IMR-90 (cell line): Measurements from ENCODE around the gene CD96. TPM values are rescaled to one million over a fixed set of nuclear protein-coding genes. Genes with fewer than 3 reads are reported as not detected.

ENCODE experiments used
- ATAC-seq: fragments of 200-7000 bp; cut with Tn5 transposase; 2 replicates; pipeline ENCODE4 v1.9.1; 2020; ENCODE audit warnings: low read depth, mild to moderate bottlenecking, moderate library complexity
- BruUV-seq: library from RNA; stranded (reverse); fragments of 400-500 nt; replicated peaks from 2 replicates; lab custom pipeline; 2021; lab: Mats Ljungman, UMichigan
- CTCF ChIA-PET: fragments of 300-600 bp; formaldehyde crosslinking; extraction: SDS; loops from one replicate; lab custom pipeline; 2021; ENCODE audit warnings: antibody characterized with exemption; lab: Yijun Ruan, JAX
- POLR2A ChIA-PET: fragments of 300-600 bp; sonication (Branson Sonifier 250); formaldehyde crosslinking; loops from one replicate; lab custom pipeline; 2022; ENCODE audit warnings: antibody characterized with exemption; ENCODE audit not compliant: unreplicated experiment; lab: Charles Lee
- DNase-seq: peaks from one replicate; pipeline ENCODE4 v3.0.0; 2013
- H2AFZ ChIP-seq: replicated peaks from 2 replicates; pipeline ENCODE3; 2013; ENCODE audit warnings: low read length, mild to moderate bottlenecking; ENCODE audit not compliant: poor library complexity
- H2AK5ac ChIP-seq: 2 replicates; pipeline ENCODE4 v1.6.1; 2013; ENCODE audit warnings: low read depth, low read length, inconsistent platforms
- H2AK9ac ChIP-seq: replicated peaks from 2 replicates; pipeline ENCODE3; 2013; ENCODE audit warnings: mild to moderate bottlenecking, low read depth, low read length, moderate library complexity; ENCODE audit not compliant: poor library complexity
- H2BK120ac ChIP-seq: 2 replicates; pipeline ENCODE4 v1.6.1; 2013; ENCODE audit warnings: low read depth, low read length, inconsistent platforms
- H2BK15ac ChIP-seq: 3 replicates; pipeline ENCODE4 v1.6.1; 2013; ENCODE audit warnings: low read depth, low read length, inconsistent platforms
- H2BK20ac ChIP-seq: 2 replicates; pipeline ENCODE4 v1.6.1; 2013; ENCODE audit warnings: low read depth, mild to moderate bottlenecking, inconsistent platforms, low read length, moderate library complexity
- H2BK5ac ChIP-seq: 2 replicates; pipeline ENCODE4 v1.6.1; 2013; ENCODE audit warnings: mild to moderate bottlenecking, low read depth, low read length, inconsistent platforms; ENCODE audit not compliant: poor library complexity, severe bottlenecking
- H3K14ac ChIP-seq: replicated peaks from 2 replicates; pipeline ENCODE4 v1.6.1; 2013; ENCODE audit warnings: low read depth, low read length, inconsistent platforms
- H3K18ac ChIP-seq: 2 replicates; pipeline ENCODE4 v1.6.1; 2013; ENCODE audit warnings: low read depth, low read length, control low read depth
- H3K23ac ChIP-seq: 2 replicates; pipeline ENCODE4 v1.6.1; 2013; ENCODE audit warnings: low read depth, low read length, inconsistent platforms
- H3K27ac ChIP-seq: 2 replicates; pipeline ENCODE4 v1.5.1; 2013; ENCODE audit warnings: mild to moderate bottlenecking, control low read depth, low read length; ENCODE audit not compliant: insufficient read depth
- H3K27me3 ChIP-seq: 2 replicates; pipeline ENCODE4 v1.6.1; 2013; ENCODE audit warnings: low read length; ENCODE audit not compliant: control insufficient read depth, insufficient read depth
- H3K36me3 ChIP-seq: 2 replicates; pipeline ENCODE4 v1.6.1; 2013; ENCODE audit warnings: low read length, mixed read lengths; ENCODE audit not compliant: control insufficient read depth, insufficient read depth
- H3K4ac ChIP-seq: 2 replicates; pipeline ENCODE4 v1.6.1; 2013; ENCODE audit warnings: low read depth, low read length, inconsistent platforms
- H3K4me1 ChIP-seq: 2 replicates; pipeline ENCODE4 v1.6.1; 2013; ENCODE audit warnings: low read length, mixed read lengths; ENCODE audit not compliant: control insufficient read depth, insufficient read depth
- H3K4me2 ChIP-seq: 2 replicates; pipeline ENCODE4 v1.6.1; 2013; ENCODE audit warnings: low read depth, mild to moderate bottlenecking, control low read depth, low read length, moderate library complexity
- H3K4me3 ChIP-seq: 2 replicates; pipeline ENCODE4 v1.5.1; 2013; ENCODE audit warnings: low read depth, mild to moderate bottlenecking, control low read depth, low read length, moderate library complexity; ENCODE audit not compliant: insufficient read depth
- H3K56ac ChIP-seq: 2 replicates; pipeline ENCODE4 v1.6.1; 2013; ENCODE audit warnings: low read length, inconsistent platforms; ENCODE audit not compliant: insufficient read depth; ENCODE audit errors: extremely low read depth
- H3K79me1 ChIP-seq, 2 experiments: 2 replicates each; pipeline ENCODE4 v1.6.1; 2013; ENCODE audit warnings: low read length in 2 of 2, inconsistent platforms in 1 of 2, low read depth in 1 of 2
- H3K9ac ChIP-seq: 2 replicates; pipeline ENCODE4 v1.6.1; 2013; ENCODE audit warnings: low read depth, low read length, control low read depth
- H3K9me1 ChIP-seq: 2 replicates; pipeline ENCODE4 v1.6.1; 2013; ENCODE audit warnings: low read length, inconsistent platforms; ENCODE audit not compliant: insufficient read depth
- H3K9me3 ChIP-seq: 2 replicates; pipeline ENCODE4 v1.6.1; 2013; ENCODE audit warnings: low read length; ENCODE audit not compliant: control insufficient read depth, insufficient read depth
- H4K20me1 ChIP-seq: 2 replicates; pipeline ENCODE4 v1.6.1; 2013; ENCODE audit warnings: low read length, inconsistent platforms; ENCODE audit not compliant: insufficient read depth
- H4K5ac ChIP-seq: 2 replicates; pipeline ENCODE4 v1.6.1; 2013; ENCODE audit warnings: mild to moderate bottlenecking, low read depth, low read length, control low read depth
- H4K8ac ChIP-seq, 2 experiments: 2 replicates each; pipeline ENCODE4 v1.6.1; 2013; ENCODE audit warnings: low read depth in 2 of 2, low read length in 2 of 2, control low read depth in 1 of 2, inconsistent platforms in 1 of 2
- H4K91ac ChIP-seq: 2 replicates; pipeline ENCODE4 v1.6.1; 2013; ENCODE audit warnings: low read depth, low read length, inconsistent platforms; ENCODE audit not compliant: insufficient read depth
- FOS ChIP-seq: fragments of 150-350 bp; IDR thresholded peaks from 2 replicates; pipeline ENCODE4 v1.6.1; 2016; ENCODE audit warnings: low read depth, low read length
- POLR2A ChIP-seq: IDR thresholded peaks from 2 replicates; pipeline ENCODE4 v1.6.1; 2012; ENCODE audit warnings: mild to moderate bottlenecking, low read depth, low read length
- WGBS, 2 experiments: methylation state at CpG; one replicate each; pipeline versions ENCODE4 v1.1.5 to v1.1.7; 2013; ENCODE audit warnings: missing lambda C conversion rate in 2 of 2; ENCODE audit not compliant: insufficient read length in 1 of 2; ENCODE audit errors: extremely low coverage in 2 of 2; 5-methylcytosine and 5-hydroxymethylcytosine counted together
- dilution Hi-C: fragments of 300-500 bp; cut with HindIII; formaldehyde crosslinking; loops from one replicate; pipeline ENCODE4 v1.14.3; 2018; ENCODE audit warnings: low sequenced_read_pairs; ENCODE audit not compliant: unreplicated experiment
- in situ Hi-C: fragments of 300-500 bp; cut with MboI; formaldehyde crosslinking; loops from 3 replicates; pipeline ENCODE4 v1.14.3; 2019; ENCODE audit warnings: low sequenced_read_pairs, inconsistent platforms, mixed read lengths
- intact Hi-C: fragments of 100-400 bp; cut with micrococcal nuclease; formaldehyde crosslinking; loops from 2 replicates; pipeline ENCODE4 v1.10.0; 2022
- polyA plus RNA-seq, 3 experiments: library from polyadenylated mRNA; depleted of rRNA; stranded (reverse); fragments of >200 nt; gene quantifications; 2 replicates each; pipeline ENCODE4 v1.2.3, GENCODE V29; 2012; ENCODE audit warnings: low replicate concordance in 1 of 3
- total RNA-seq: library from RNA; depleted of rRNA; stranded (reverse); fragments of >200 nt; gene quantifications from 2 replicates; pipeline ENCODE4 v1.2.3, GENCODE V29; 2012

The CD96 gene
- total and polyA plus RNA-seq, 2 of the 4 experiments (the other 2 are of a cell fraction), result 0.05 to 0.18 TPM

GRCh38 chr3:111571282-111571681, 29.3 kb downstream of the CD96 start:
- dilution Hi-C loops, result no loop called here
- Histone ChIP-seq H3K4me2 (no peak overlapping the region), H3K14ac (no peak overlapping the region), H3K27ac (no peak overlapping the region), H3K9me3 (no peaks in the 10 kb centered on the region), H3K4ac (no peak overlapping the region), H3K4me1 (no peaks in the 10 kb centered on the region), H3K9me1 (no peaks in the 10 kb centered on the region), H3K23ac (no peak overlapping the region), H2BK20ac (no peak overlapping the region), H3K9ac (no peak overlapping the region), H2AFZ (no peak overlapping the region), H2AK5ac (no peak overlapping the region), H2BK120ac (no peak overlapping the region), H3K56ac (no peak overlapping the region), H3K36me3 (no peaks in the 10 kb centered on the region), H3K79me1 (no peaks in the 10 kb centered on the region), H4K8ac (no peak overlapping the region), H2AK9ac (no peak overlapping the region), H4K20me1 (no peaks in the 10 kb centered on the region), H3K27me3 (peaks cover 2% of the 10 kb centered on the region; the same call in 1 of the 2 replicates), H2BK5ac (no peak overlapping the region), H2BK15ac (no peak overlapping the region), H4K91ac (no peak overlapping the region), H4K5ac (no peak overlapping the region), H3K4me3 (no peak overlapping the region), H3K18ac (no peak overlapping the region)
- in situ Hi-C loops, result loop anchor here (10.0 kb wide), 1 partner anchor 144 kb away; no protein-coding TSS in a partner anchor
- BruUV-seq, result no TSS peak
- DNase-seq (no peak), ATAC-seq (no peak)
- TF ChIP-seq FOS, result peak; percentile 15; the same call in 1 of the 2 replicates
- no peak for TF ChIP-seq POLR2A
- ChIA-PET POLR2A (no interaction called here), CTCF (no interaction called here)
- WGBS, 2 experiments, result no CpG with 5 or more reads among the region's 1 CpG
- intact Hi-C loops, result loop anchor here (10.0 kb wide), 1 partner anchor 394 kb away; no protein-coding TSS in a partner anchor
